ENCODE results near the gene ECHDC3.

The ECHDC3 gene

DNA sequence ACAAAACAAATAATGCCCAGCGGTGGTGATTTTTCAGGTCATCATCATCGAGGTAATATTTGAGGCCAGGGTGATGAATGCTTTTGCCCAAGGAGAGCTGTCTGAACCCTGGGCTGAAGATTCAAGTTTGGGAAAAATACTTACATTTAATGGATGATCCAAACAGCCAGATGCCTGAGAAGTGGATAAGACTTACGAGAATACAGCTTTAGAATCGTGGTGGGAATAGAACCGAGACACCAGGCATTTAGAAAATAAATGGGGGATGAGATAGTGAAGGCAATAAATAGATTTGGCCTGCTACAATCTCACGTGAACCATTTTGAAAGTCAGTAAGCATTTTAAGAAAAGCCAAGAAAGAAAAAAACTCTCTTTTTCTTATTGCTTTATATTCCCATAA lies 68.8 kb downstream of the ECHDC3 start:
- no peak for DNase-seq (ENCODE audit: low read depth in 2 of 2)

DNA sequence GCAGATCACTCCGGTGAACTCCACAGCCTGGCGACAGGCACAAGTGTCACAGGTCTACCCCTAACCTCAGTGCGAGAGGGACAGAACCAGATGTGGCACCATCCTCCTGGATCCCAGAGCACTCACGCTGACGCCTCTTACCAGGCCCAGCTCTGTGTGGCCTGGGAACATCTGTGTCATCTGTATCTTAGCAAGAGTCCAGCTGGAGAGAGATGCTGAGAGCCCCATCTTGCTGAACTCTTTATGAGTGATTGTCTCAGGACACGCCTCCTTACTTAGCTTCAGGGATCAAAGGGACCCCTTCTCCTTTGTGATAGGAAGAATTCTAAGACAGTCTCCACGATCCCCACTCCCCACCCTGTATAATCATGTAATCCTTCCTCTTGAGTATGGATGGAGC lies 71.0 kb downstream of the ECHDC3 start:
- DNase-seq (ENCODE audit: low read depth in 2 of 2) = no peak

All from stimulated activated CD8-positive, alpha-beta memory T cell treated with anti-CD3 and anti-CD28 coated beads, Interleukin-15, amount 100 ng/mL, for 4 hours (primary cell).